Memory B cell (primary cell): ENCODE measurements around the gene ETNK2.
A peak's percentile ranks its signal among the peaks of the same experiment; 100 is the strongest.

Experiments used
- ATAC-seq: fragments of 150-1000 bp; cut with Tn5 transposase; 2 replicates; pipeline ENCODE4 v1.10.0; 2021; ENCODE audit warnings: low read depth, mild to moderate bottlenecking, moderate library complexity
- DNase-seq, 2 donors: peaks; one replicate each; pipeline ENCODE4 v3.0.0; 2022; ENCODE audit warnings: low spot score in 2 of 2
- H3K27ac Mint-ChIP-seq: one replicate; pipeline ENCODE4 v1.8.0; 2022; ENCODE audit warnings: mild to moderate bottlenecking, moderate library complexity, mixed read lengths
- H3K27me3 Mint-ChIP-seq: one replicate; pipeline ENCODE4 v1.8.0; 2022; ENCODE audit warnings: mixed read lengths
- H3K36me3 Mint-ChIP-seq: one replicate; pipeline ENCODE4 v1.8.0; 2022; ENCODE audit warnings: mild to moderate bottlenecking, mixed read lengths
- H3K4me1 Mint-ChIP-seq: one replicate; pipeline ENCODE4 v1.8.0; 2022; ENCODE audit warnings: mixed read lengths
- H3K4me3 Mint-ChIP-seq: one replicate; pipeline ENCODE4 v1.8.0; 2022; ENCODE audit warnings: mild to moderate bottlenecking, moderate library complexity, mixed read lengths
- H3K9me3 Mint-ChIP-seq: one replicate; pipeline ENCODE4 v1.8.0; 2022; ENCODE audit warnings: mixed read lengths

ETNK2 gene

DNA sequence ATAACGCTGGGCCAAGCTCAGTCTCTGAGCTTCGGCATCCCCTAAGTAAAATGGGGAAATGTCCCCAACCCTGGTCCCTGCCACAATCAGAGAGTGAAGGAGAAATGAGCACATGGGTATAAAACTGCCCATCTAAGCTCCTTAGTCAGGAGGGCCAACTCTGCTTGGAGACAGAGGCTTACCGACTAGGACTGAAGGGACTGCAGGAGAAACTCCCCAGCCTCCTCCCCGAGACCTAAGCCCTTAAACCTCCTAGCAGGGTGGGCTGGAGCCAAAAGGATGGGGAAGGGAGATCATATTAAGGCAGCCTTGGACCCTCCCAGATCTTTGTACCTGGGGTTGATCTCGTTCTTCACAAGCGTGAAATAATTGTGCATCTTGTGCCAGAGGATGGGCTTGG is 5.5 kb downstream of the ETNK2 start:
- no peak for ATAC-seq
- DNase-seq: no peak
- H3K36me3 Mint-ChIP-seq: no peaks in the 10 kb centered on the region
- H3K4me1 Mint-ChIP-seq: peaks cover 2% of the 10 kb centered on the region
- H3K9me3 Mint-ChIP-seq: no peaks in the 10 kb centered on the region
- peaks cover 12% of the 10 kb centered on the region for H3K27me3 Mint-ChIP-seq
- no peak overlapping the region for H3K4me3 Mint-ChIP-seq
- no peak overlapping the region for H3K27ac Mint-ChIP-seq

DNA sequence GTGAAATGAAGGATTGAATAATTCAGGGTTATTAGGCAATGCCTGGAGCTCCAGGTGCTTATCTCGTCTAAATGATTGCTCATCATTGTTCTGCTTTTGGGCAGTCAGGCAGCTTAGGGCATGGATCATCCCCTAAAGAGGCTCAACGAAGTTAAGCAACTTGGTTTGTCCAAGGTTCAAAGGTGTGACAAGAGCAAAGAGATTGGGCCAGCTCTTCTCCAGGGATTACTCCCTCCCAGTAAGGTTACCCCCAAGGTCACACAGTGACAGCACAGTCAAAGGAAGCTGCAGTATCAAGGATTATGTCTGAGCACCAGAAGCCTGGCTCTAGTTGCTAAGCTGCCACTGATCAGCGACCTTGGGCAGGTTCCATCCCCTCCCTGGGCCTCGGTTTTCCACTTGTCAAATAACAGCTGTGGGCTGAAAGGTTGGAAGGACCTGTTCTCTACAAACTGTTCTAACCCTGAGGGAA is 6.8 kb downstream of the ETNK2 start:
- peaks cover 2% of the 10 kb centered on the region for H3K4me1 Mint-ChIP-seq
- no peak for ATAC-seq
- H3K27me3 Mint-ChIP-seq: peaks cover 13% of the 10 kb centered on the region
- peaks cover 2% of the 10 kb centered on the region for H3K36me3 Mint-ChIP-seq
- H3K9me3 Mint-ChIP-seq: peaks cover 2% of the 10 kb centered on the region
- no peak overlapping the region for H3K27ac Mint-ChIP-seq
- no peak overlapping the region for H3K4me3 Mint-ChIP-seq
- no peak for DNase-seq

DNA sequence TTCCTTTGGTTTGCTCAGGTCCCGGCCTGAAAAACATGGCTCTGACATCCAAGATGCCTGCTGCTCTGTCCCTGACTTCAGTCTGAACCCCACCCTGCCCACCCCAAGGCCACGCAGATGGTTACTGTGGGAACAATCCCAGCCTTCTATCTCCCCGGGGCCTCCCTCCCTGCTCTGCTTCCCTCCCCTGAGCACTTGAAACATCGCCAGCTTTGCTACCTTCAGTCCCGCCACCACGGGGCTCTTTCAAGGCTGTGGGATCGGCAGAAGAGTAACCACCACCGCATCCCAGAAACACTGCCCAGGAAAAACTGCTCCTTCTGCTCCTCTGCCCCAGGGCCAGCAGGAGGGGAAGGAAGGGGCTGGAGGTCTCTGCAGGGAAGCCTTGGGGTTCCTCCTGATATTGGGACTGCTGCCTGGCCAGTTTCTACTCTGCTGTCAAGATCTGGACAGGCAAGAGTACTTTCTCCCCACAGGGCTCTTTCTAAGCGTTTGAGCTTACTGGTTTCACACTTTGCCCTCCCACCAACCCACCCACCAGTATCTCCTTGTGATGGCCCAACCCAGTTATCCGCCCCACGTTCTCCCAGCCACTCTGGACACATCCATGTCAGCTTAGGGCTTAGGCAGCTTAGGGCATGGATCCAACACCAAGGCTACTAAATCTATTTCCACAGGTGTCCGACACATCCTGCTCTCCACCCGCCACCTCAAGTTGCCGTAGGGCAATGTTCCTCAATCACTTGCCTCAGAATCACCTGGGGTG is 8.4 kb downstream of the ETNK2 start:
- ATAC-seq: no peak
- Mint-ChIP-seq H3K4me3 (no peak overlapping the region), H3K4me1 (peaks cover 2% of the 10 kb centered on the region), H3K9me3 (peaks cover 2% of the 10 kb centered on the region), H3K27ac (no peak overlapping the region), H3K27me3 (peaks cover 16% of the 10 kb centered on the region), H3K36me3 (peaks cover 2% of the 10 kb centered on the region)
- DNase-seq: no peak

DNA sequence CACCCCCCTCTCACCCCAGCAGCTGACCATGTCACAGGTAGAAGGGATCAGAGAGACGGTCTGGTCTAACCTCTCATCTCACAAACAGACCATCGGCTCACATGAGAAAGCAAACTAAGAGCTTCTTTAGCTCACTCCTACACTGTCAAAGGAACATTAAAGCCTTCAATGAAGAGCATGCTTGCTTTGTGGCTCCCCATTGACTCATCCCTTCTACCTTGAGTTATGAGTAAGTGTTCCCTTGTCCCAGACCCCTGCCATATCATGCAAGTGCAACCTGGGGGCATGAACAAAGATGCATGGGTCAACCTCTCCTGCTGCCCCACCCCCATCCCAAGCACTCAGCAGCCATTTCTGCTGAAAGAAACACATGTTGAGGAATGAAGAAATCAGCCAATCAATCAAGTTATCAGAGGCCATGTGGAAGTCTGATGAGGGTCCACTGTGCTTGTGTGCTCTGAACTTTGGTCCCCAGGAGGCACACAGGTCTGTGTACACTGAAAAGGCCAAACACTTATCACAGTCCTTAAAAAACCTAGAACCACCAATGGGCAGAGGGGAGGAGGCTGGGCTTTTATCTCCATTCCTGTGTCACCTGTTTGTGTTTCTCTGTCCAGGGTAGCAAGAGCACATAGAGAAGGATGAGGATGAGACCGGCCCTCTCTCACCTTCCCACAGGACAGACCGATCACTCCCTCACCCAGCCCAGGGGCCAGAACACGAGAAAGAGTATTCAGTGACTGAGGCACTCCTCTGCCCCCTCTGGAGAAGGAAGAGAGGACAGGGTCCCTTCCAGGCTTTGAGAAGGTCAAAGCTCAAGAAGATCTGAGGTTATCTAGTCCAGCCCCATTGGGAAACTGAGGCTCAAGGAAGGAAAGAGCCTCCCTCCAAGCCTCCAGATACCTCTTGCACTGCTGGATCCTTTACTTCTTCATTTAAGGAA is 9.5 kb downstream of the ETNK2 start:
- Mint-ChIP-seq H3K4me1 (no peaks in the 10 kb centered on the region), H3K9me3 (peaks cover 2% of the 10 kb centered on the region), H3K36me3 (peaks cover 2% of the 10 kb centered on the region), H3K27me3 (peaks cover 16% of the 10 kb centered on the region), H3K4me3 (no peak overlapping the region), H3K27ac (no peak overlapping the region)
- ATAC-seq (no peak), DNase-seq (no peak)

DNA sequence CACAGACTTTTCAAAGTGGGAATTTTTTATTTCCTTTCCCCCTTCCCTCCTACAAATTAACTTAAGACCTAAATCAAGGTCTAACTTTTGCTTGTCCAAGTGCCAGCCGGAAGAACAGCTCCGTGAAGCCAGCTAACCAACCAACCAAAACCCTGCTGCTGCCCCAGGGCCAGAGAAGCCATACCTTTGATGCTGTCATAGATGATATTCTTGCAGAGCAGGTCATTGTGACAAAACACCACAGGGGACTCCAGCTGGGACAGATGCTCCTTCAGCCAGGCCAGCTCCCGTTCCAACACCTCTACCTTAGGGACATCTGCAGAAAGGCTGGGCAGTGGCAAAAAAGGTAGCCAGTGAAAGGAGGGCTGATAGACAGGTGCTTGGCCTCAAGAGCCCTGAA is 10.7 kb downstream of the ETNK2 start:
- DNase-seq (no peak), ATAC-seq (no peak)
- Mint-ChIP-seq H3K9me3 (peaks cover 2% of the 10 kb centered on the region), H3K4me3 (no peak overlapping the region), H3K4me1 (no peaks in the 10 kb centered on the region), H3K27ac (no peak overlapping the region), H3K27me3 (peaks cover 16% of the 10 kb centered on the region), H3K36me3 (peaks cover 2% of the 10 kb centered on the region)

DNA sequence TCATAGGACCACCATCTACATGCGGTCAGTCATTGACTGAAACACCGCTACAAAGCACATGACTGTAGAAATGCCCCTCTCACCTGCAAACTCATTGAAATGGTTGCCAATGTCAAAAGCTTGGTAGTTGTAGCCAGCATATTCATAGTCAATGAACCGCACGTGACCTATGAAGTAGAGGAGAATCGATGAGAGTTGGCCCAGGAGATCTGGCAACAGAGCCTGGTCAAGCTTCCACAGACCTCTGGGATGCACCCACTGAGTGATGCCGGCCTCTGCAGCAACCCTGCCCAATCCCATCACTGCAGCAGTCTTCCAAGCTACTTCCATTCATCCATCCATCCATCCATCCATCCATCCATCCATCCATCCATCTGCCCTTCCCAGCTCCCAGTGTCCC is 11.9 kb downstream of the ETNK2 start:
- H3K36me3 Mint-ChIP-seq: peaks cover 2% of the 10 kb centered on the region
- H3K4me1 Mint-ChIP-seq: no peaks in the 10 kb centered on the region
- H3K27ac Mint-ChIP-seq: no peak overlapping the region
- peaks cover 2% of the 10 kb centered on the region for H3K9me3 Mint-ChIP-seq
- peaks cover 16% of the 10 kb centered on the region for H3K27me3 Mint-ChIP-seq
- DNase-seq: no peak
- no peak for ATAC-seq
- no peak overlapping the region for H3K4me3 Mint-ChIP-seq

DNA sequence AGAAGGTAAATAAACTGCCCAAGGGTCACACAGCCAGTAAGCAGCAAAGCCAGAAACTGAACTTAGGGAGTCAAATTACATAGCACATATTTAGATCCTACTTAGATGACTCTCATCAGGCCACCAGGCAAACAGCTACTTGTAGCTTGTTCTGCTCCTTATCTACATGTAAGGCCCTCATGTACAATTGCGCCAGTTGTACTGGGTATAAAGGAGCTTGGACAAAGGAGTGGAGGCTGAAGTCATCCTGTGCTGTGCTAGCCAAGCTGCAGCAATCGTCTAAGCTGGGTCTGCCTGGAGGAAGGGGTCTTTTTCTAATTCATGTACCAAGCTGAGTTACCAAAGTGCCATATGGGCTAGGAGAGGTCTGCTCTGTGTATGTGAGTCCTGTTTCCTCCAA is 12.8 kb downstream of the ETNK2 start:
- H3K27ac Mint-ChIP-seq: no peak overlapping the region

DNA sequence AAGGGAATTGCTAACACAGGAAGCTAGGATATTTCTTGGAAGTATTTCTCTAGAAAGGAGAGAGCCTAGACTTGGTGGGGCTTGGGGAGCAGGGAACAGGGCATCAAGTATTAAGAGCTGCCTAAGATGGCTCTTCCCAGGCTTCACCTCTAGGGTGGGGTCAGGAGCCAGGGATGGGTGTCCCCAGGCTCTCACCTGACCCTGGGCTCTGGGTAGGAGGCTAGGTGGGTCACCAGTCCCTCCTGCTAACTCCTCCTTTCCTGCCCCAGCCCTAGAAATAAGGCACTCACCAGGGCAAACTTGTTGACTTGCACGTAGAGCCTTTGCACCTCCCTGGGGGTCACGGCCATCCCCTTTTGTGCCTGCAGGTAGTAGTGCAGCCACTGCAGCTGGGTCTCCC is 15.0 kb downstream of the ETNK2 start:
- H3K4me1 Mint-ChIP-seq: peaks cover 2% of the 10 kb centered on the region
- no peak for DNase-seq
- H3K4me3 Mint-ChIP-seq: no peak overlapping the region
- peaks cover 2% of the 10 kb centered on the region for H3K9me3 Mint-ChIP-seq
- no peak for ATAC-seq
- H3K27me3 Mint-ChIP-seq: peaks cover 11% of the 10 kb centered on the region
- no peak overlapping the region for H3K27ac Mint-ChIP-seq
- H3K36me3 Mint-ChIP-seq: peaks cover 2% of the 10 kb centered on the region

More for the DNA sequence above, 12.8 kb downstream of the ETNK2 start:
- DNase-seq: no peak
- peaks cover 2% of the 10 kb centered on the region for H3K9me3 Mint-ChIP-seq
- no peak for ATAC-seq
- peaks cover 11% of the 10 kb centered on the region for H3K27me3 Mint-ChIP-seq
- peaks cover under 1% of the 10 kb centered on the region for H3K4me1 Mint-ChIP-seq
- no peak overlapping the region for H3K4me3 Mint-ChIP-seq
- peaks cover 2% of the 10 kb centered on the region for H3K36me3 Mint-ChIP-seq

DNA sequence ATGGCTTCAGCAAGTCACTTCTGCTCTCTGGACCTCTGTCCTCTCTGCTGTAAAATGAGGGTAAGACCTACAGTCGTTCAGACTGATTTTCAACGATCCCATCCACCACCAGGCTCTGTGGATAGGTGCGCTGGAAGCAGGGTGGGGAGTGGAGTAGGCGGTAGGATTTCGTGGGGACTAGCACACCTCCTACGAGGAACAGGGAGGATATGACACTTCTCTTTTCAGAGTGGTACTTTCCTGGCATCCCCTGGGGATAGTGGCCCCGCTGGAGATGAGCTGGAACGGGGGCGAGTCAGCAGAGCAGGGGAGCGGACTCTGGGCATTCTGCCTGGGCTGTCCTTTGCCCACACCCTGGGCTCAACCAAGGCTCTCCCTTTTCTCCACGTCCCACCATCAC is 17.7 kb downstream of the ETNK2 start:
- Mint-ChIP-seq H3K9me3 (no peaks in the 10 kb centered on the region), H3K27me3 (peaks cover 10% of the 10 kb centered on the region), H3K4me3 (no peak overlapping the region), H3K36me3 (no peaks in the 10 kb centered on the region), H3K4me1 (peaks cover 5% of the 10 kb centered on the region), H3K27ac (no peak overlapping the region)
- ATAC-seq (peak; percentile 75), DNase-seq (no peak)

DNA sequence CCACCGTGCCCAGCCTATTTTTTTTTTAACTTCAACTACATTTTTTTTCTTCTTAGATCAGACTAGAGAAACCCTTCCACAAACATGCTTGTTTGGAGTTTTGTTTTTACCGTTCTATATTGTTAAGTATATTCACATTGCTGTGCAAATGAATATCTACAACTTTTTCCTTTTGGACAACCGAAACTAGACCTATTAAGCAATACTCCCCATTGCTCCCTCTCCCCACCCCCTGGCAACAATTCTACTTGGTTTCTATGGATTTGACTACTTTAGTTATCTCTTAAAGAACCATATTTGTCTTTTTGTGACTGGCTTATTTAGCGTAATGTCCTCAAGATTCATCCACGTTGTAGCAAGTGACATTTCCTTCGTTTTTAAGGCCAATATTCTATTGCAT is 19.1 kb downstream of the ETNK2 start:
- Mint-ChIP-seq H3K27me3 (peaks cover 9% of the 10 kb centered on the region), H3K9me3 (no peaks in the 10 kb centered on the region), H3K4me1 (peaks cover 6% of the 10 kb centered on the region), H3K4me3 (no peak overlapping the region), H3K27ac (no peak overlapping the region), H3K36me3 (no peaks in the 10 kb centered on the region)
- DNase-seq (no peak), ATAC-seq (no peak)

DNA sequence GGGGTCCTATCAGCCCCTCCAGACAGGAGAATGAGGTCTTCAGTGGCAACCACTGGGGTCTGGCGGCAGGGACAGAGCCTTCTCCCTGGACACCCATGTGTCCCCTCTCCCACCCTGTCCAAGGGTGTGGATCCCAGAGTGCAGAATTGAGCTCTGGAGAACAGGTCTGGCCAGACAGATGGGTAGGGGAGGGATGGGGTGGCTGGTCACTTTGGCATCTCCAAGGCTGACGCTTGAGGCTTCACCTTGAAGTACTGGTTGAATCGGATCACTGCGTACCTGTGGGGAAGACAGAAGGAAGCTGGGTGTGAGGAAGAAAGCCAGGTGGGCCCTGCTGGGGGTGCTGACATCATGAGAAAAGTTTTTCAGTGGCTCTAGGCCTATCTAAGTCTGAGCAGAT is 19.9 kb downstream of the ETNK2 start:
- ATAC-seq (no peak), DNase-seq (no peak)
- Mint-ChIP-seq H3K27me3 (peaks cover 9% of the 10 kb centered on the region), H3K27ac (no peak overlapping the region), H3K4me3 (no peak overlapping the region), H3K36me3 (no peaks in the 10 kb centered on the region), H3K4me1 (peaks cover 6% of the 10 kb centered on the region), H3K9me3 (no peaks in the 10 kb centered on the region)

DNA sequence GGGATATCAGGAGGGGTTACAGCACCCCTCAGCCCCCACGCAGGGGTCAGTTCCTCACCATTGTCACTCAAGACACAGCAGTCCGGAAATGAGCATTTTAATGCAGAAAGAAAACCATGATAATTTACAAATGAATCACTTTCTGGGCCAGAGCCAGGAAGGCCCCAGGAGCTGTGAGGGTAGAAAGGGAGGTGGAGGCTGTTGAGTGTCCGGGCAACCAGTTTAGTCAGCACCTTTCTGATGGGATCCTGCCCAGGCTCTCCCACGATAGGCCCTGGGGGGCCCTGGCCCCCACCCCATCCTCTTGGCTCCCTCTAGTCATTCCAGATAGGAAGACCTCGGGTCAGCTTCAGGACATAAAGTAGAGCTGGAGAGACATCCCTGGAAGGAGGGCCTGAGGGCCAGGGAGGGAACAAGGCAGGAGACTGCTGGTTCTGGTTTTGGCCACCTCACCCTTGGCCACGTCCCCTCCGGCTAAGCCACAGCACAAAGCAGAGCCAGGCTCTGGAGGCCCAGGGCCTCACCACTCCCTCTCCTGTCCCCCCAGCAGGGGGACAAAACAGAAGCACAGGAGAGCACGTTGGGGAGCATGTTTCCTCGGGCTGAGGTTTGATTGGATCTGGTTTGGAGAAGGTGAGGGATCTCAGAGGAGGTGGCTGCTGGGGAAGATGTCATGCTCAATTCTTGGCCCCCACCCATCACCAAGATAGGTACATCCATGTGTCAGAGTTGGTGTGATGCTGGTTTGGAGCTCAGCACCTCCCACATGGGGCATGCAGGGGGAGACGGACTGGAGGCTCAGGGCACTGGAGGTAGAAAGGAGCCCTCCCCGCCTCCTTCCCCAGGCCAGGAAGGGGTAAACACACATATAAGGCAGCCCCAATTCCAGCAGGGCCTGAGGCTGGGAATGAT is 20.6 kb downstream of the ETNK2 start:
- no peak for ATAC-seq

DNA sequence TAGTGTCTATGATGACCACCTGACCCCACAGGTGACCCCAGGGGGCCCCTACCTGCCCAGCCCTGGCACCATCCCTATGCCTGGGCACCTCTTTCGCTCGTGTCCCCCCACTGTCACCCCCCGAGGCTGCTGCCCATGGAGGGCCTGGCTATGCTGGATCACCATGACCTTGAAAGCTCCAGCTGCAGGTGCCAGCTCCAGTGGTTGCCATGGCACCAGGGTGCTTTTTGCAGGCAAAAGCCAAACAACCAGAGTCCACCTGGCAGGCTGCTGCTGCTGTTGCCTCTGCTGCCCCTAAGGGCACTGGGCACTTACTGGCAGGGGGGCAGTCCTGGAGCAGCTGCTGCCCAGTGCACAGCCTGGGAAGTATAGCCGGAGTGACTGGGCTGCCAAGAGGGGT is 21.7 kb downstream of the ETNK2 start:
- no peak overlapping the region for H3K27ac Mint-ChIP-seq
- ATAC-seq: no peak
- H3K4me1 Mint-ChIP-seq: peaks cover 11% of the 10 kb centered on the region
- H3K36me3 Mint-ChIP-seq: no peaks in the 10 kb centered on the region
- H3K9me3 Mint-ChIP-seq: no peaks in the 10 kb centered on the region
- H3K4me3 Mint-ChIP-seq: no peak overlapping the region
- DNase-seq: no peak
- peaks cover 5% of the 10 kb centered on the region for H3K27me3 Mint-ChIP-seq

More for the DNA sequence above, 20.6 kb downstream of the ETNK2 start:
- peaks cover 9% of the 10 kb centered on the region for H3K27me3 Mint-ChIP-seq
- H3K4me1 Mint-ChIP-seq: peaks cover 11% of the 10 kb centered on the region
- H3K27ac Mint-ChIP-seq: no peak overlapping the region
- H3K9me3 Mint-ChIP-seq: no peaks in the 10 kb centered on the region
- no peak overlapping the region for H3K4me3 Mint-ChIP-seq
- DNase-seq: no peak
- no peaks in the 10 kb centered on the region for H3K36me3 Mint-ChIP-seq
